ENCODE data around the gene GRIK5.

DNA sequence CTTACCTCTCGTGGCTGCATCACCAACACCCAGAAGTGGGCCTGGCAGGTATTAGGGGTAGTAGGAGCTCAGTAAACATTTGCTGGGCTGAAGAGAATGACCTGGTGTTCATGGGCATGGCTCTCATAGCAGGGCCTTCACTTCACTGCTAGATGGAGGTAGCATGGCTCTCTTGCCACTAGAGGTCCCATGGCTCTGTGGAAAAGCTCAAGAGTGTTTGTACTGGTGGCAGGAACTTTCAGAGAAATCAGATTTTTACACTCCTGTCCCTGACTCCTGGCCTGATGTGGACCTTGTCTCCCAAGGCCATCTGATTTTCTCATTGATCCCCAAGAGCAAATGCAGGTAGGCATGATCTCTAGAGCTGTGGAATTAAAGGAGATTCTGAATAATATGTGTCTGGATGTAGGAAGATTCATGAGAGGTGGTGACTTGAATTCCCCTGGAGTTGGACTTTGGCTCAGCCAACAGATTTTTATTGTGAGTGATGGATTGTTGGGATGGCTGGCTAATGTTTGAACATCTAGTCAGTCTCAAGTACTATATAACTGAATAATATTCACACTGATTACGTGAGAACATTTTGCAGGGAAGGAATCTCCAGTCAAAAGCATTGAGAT is 11.7 kb upstream of the GRIK5 start:
- no peak for TF ChIP-seq EZH2phosphoT487 (IDR thresholded peaks at IDR 0.05; ENCODE audit: borderline replicate concordance, low read length)
- TF ChIP-seq, protein P1, sequence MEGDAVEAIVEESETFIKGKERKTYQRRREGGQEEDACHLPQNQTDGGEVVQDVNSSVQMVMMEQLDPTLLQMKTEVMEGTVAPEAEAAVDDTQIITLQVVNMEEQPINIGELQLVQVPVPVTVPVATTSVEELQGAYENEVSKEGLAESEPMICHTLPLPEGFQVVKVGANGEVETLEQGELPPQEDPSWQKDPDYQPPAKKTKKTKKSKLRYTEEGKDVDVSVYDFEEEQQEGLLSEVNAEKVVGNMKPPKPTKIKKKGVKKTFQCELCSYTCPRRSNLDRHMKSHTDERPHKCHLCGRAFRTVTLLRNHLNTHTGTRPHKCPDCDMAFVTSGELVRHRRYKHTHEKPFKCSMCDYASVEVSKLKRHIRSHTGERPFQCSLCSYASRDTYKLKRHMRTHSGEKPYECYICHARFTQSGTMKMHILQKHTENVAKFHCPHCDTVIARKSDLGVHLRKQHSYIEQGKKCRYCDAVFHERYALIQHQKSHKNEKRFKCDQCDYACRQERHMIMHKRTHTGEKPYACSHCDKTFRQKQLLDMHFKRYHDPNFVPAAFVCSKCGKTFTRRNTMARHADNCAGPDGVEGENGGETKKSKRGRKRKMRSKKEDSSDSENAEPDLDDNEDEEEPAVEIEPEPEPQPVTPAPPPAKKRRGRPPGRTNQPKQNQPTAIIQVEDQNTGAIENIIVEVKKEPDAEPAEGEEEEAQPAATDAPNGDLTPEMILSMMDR (IDR thresholded peaks at IDR 0.05; ENCODE audit: low read depth, low read length, poor library complexity, severe bottlenecking), result peak; percentile 71

Data from DOHH2 (cell line).